ENCODE results near the gene MYOG.

MYOG gene

GRCh38 chr1:203096566-203096965, 10.8 kb upstream of the MYOG start:
- Histone ChIP-seq H3K27ac (no peak overlapping the region), H3K9me3 (ENCODE audit: low read depth, low read length) (no peaks in the 10 kb centered on the region), H3K4me3 (no peak overlapping the region), H3K36me3 (ENCODE audit: insufficient read depth, low read length) (no peaks in the 10 kb centered on the region), H3K9ac (ENCODE audit: insufficient read length) (no peak overlapping the region)
- TF ChIP-seq POLR2AphosphoS5 (IDR thresholded peaks at IDR 0.05; ENCODE audit: borderline replicate concordance, low read depth, low read length) (no peak), EZH2 (IDR thresholded peaks at IDR 0.05) (no peak), FOXP2 (optimal IDR thresholded peaks at IDR 0.05; ENCODE audit: control extremely low read depth, extremely low read length, insufficient read depth) (no peak)
- DNase-seq (ENCODE audit: low read depth, low spot score) = no peak

GRCh38 chr1:203095061-203095690, 9.4 kb upstream of the MYOG start:
- Histone ChIP-seq H3K27ac (no peak overlapping the region), H3K9me3 (ENCODE audit: low read depth, low read length) (no peaks in the 10 kb centered on the region), H3K9ac (ENCODE audit: insufficient read length) (no peak overlapping the region), H3K36me3 (ENCODE audit: insufficient read depth, low read length) (no peaks in the 10 kb centered on the region), H3K4me3 (no peak overlapping the region)
- DNase-seq (ENCODE audit: low read depth, low spot score) = no peak
- TF ChIP-seq POLR2AphosphoS5 (IDR thresholded peaks at IDR 0.05; ENCODE audit: borderline replicate concordance, low read depth, low read length) (no peak), EZH2 (IDR thresholded peaks at IDR 0.05) (no peak), FOXP2 (optimal IDR thresholded peaks at IDR 0.05; ENCODE audit: control extremely low read depth, extremely low read length, insufficient read depth) (no peak)

- DNase-seq (ENCODE audit: low read depth, low spot score) = no peak
- no peak overlapping the region for H3K4me3 ChIP-seq
- TF ChIP-seq EZH2 (IDR thresholded peaks at IDR 0.05) (no peak), POLR2AphosphoS5 (IDR thresholded peaks at IDR 0.05; ENCODE audit: borderline replicate concordance, low read depth, low read length) (no peak), FOXP2 (optimal IDR thresholded peaks at IDR 0.05; ENCODE audit: control extremely low read depth, extremely low read length, insufficient read depth) (no peak)
- H3K9me3 ChIP-seq (ENCODE audit: low read depth, low read length) = no peaks in the 10 kb centered on the region
- no peak overlapping the region for H3K27ac ChIP-seq
- no peaks in the 10 kb centered on the region for H3K36me3 ChIP-seq (ENCODE audit: insufficient read depth, low read length)
- H3K9ac ChIP-seq (ENCODE audit: insufficient read length) = no peak overlapping the region
Measured at GRCh38 chr1:203093754-203094410, 8.1 kb upstream of the MYOG start.

DNA sequence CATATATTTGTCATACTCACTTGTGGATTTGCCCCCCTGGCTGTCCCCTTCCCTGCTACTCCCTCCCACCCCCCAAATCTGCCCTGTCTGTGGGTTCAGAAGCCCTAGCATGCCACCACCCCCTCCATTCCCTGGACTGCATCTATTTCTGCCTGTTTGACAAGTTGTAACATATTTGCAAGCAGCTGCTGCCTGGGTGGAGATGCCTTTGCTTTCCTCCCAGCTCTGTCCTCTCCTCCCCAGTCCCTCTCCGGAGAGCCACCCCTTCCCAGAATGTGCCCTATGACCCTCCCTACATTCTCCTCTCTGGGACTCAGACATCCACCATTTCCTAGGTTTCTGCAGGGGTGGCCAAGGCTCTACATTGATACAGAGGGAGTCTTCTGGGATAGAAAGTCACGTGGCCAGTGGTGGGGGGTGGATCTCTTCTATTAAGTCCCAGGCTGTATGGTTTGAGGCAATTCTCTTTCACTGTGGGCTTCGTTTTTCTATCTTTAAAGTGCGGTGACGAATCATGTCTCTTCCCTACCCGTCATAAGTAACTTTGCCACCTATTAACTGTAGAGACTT, 6.0 kb upstream of the MYOG start:
- no peaks in the 10 kb centered on the region for H3K36me3 ChIP-seq (ENCODE audit: insufficient read depth, low read length)
- no peak overlapping the region for H3K4me3 ChIP-seq
- H3K27ac ChIP-seq = no peak overlapping the region
- TF ChIP-seq FOXP2 (optimal IDR thresholded peaks at IDR 0.05; ENCODE audit: control extremely low read depth, extremely low read length, insufficient read depth) (no peak), POLR2AphosphoS5 (IDR thresholded peaks at IDR 0.05; ENCODE audit: borderline replicate concordance, low read depth, low read length) (no peak), EZH2 (IDR thresholded peaks at IDR 0.05) (no peak)
- no peaks in the 10 kb centered on the region for H3K9me3 ChIP-seq (ENCODE audit: low read depth, low read length)
- H3K9ac ChIP-seq (ENCODE audit: insufficient read length) = no peak overlapping the region
- DNase-seq (ENCODE audit: low read depth, low spot score) = no peak

DNA sequence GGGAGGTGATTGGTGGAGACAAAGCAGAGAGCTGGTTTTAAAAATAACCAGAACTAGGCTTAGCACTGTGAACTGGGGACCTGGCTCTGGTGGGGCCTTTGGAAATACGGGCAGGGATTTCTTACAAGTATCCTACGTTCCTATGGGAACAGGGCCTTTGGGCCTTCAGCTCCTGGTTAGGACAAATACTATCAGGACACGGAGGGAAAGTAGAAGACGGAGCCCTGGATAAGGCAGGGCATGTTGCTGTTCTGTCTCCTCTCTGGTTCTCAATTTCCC, 5.3 kb upstream of the MYOG start:
- DNase-seq (ENCODE audit: low read depth, low spot score) = no peak
- TF ChIP-seq POLR2AphosphoS5 (IDR thresholded peaks at IDR 0.05; ENCODE audit: borderline replicate concordance, low read depth, low read length) = no peak
- TF ChIP-seq FOXP2 (optimal IDR thresholded peaks at IDR 0.05; ENCODE audit: control extremely low read depth, extremely low read length, insufficient read depth) = no peak
- no peak for TF ChIP-seq EZH2 (IDR thresholded peaks at IDR 0.05)
- H3K4me3 ChIP-seq = no peak overlapping the region
- no peaks in the 10 kb centered on the region for H3K9me3 ChIP-seq (ENCODE audit: low read depth, low read length)
- no peak overlapping the region for H3K27ac ChIP-seq
- H3K9ac ChIP-seq (ENCODE audit: insufficient read length) = no peak overlapping the region
- no peaks in the 10 kb centered on the region for H3K36me3 ChIP-seq (ENCODE audit: insufficient read depth, low read length)

- DNase-seq (ENCODE audit: low read depth, low spot score) = no peak
Measured at GRCh38 chr1:203090421-203091198, 4.8 kb upstream of the MYOG start.

DNA sequence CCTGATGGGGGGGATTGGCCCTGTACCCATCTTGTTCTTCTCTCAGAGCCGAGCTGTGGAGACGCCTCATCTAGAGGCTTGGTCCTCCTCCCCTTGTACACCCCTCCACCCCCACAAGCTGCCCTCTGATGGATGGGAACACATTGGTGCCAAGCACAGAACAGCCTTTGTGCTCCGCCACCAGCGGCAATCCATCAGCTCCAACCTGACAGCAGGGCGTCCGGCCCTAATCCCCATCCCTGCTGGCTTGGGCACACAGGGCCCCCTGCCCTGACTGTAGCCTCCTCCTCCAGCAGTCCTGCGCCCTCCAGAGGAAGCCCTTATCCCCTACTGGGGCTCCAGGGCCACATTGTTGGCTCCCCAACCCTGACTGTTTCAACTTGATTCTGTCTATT, 3.8 kb upstream of the MYOG start:
- TF ChIP-seq EZH2 (IDR thresholded peaks at IDR 0.05) = no peak
- TF ChIP-seq FOXP2 (optimal IDR thresholded peaks at IDR 0.05; ENCODE audit: control extremely low read depth, extremely low read length, insufficient read depth) = no peak
- TF ChIP-seq POLR2AphosphoS5 (IDR thresholded peaks at IDR 0.05; ENCODE audit: borderline replicate concordance, low read depth, low read length) = no peak
- Histone ChIP-seq H3K4me3 (no peak overlapping the region), H3K9ac (ENCODE audit: insufficient read length) (no peak overlapping the region), H3K9me3 (ENCODE audit: low read depth, low read length) (no peaks in the 10 kb centered on the region), H3K36me3 (ENCODE audit: insufficient read depth, low read length) (no peaks in the 10 kb centered on the region), H3K27ac (no peak overlapping the region)
- DNase-seq (ENCODE audit: low read depth, low spot score) = no peak

More at GRCh38 chr1:203090421-203091198, 4.8 kb upstream of the MYOG start:
- Histone ChIP-seq H3K9me3 (ENCODE audit: low read depth, low read length) (no peaks in the 10 kb centered on the region), H3K36me3 (ENCODE audit: insufficient read depth, low read length) (no peaks in the 10 kb centered on the region), H3K4me3 (no peak overlapping the region), H3K9ac (ENCODE audit: insufficient read length) (no peak overlapping the region), H3K27ac (no peak overlapping the region)
- TF ChIP-seq FOXP2 (optimal IDR thresholded peaks at IDR 0.05; ENCODE audit: control extremely low read depth, extremely low read length, insufficient read depth) (no peak), EZH2 (IDR thresholded peaks at IDR 0.05) (no peak), POLR2AphosphoS5 (IDR thresholded peaks at IDR 0.05; ENCODE audit: borderline replicate concordance, low read depth, low read length) (no peak)

DNA sequence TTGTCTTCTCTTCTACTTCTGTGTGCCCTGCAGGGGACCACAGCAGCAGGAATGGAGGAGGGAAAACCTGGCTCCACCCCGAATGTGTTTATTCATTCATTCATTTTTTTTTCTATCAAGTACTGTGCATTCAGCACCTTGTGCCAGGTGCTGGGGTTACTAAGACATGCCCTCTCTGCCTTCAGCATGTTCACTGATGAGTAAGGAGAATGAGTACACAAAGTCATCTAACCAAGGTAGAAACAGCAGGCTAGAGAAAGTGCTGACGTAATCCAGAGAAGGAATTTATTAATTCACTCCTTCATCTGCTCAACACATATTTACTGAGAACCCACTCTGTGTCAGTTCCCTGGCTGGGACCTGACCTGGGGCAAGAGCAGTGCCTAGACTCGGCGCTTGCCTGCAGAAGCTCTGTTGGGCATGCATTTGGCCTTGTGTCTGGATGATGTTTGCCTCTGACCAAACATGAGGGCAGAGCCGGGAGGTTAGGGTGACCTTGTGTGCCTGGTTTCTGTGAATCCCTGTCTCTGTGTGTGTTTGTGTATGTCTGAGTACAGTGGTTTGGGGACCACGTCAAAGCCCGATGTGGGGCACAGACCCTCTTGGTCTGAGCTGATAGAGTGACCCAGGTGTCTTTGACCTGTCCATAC, 3.3 kb upstream of the MYOG start:
- Histone ChIP-seq H3K9me3 (ENCODE audit: low read depth, low read length) (no peaks in the 10 kb centered on the region), H3K9ac (ENCODE audit: insufficient read length) (no peak overlapping the region), H3K27ac (no peak overlapping the region), H3K4me3 (no peak overlapping the region), H3K36me3 (ENCODE audit: insufficient read depth, low read length) (no peaks in the 10 kb centered on the region)
- TF ChIP-seq EZH2 (IDR thresholded peaks at IDR 0.05) (no peak), POLR2AphosphoS5 (IDR thresholded peaks at IDR 0.05; ENCODE audit: borderline replicate concordance, low read depth, low read length) (no peak), FOXP2 (optimal IDR thresholded peaks at IDR 0.05; ENCODE audit: control extremely low read depth, extremely low read length, insufficient read depth) (no peak)
- no peak for DNase-seq (ENCODE audit: low read depth, low spot score)

Data from SK-N-MC (cell line).